Measurements from ENCODE around the gene ARHGEF18.
"Not testable (repeated sequence)": the region's sequence is repeated elsewhere in the genome, so short reads cannot be mapped to it uniquely, and the experiment has no call there.

ARHGEF18 gene

GRCh38 chr19:7348587-7349230, at the start of gene ARHGEF18:
Gene ARHGEF18 (plus strand): TSS chr19:7348937. CDS start chr19:7362891, 13,954 bp downstream.
- DNase-seq (ENCODE audit: low read depth): peak; percentile 28

GRCh38 chr19:7301525-7301924, 47.2 kb upstream of the ARHGEF18 start:
- DNase-seq (ENCODE audit: low read depth): no peak

- DNase-seq (ENCODE audit: low read depth): no peak
Observed at GRCh38 chr19:7303470-7303869, 45.3 kb upstream of the ARHGEF18 start.

GRCh38 chr19:7304200-7304599, 44.5 kb upstream of the ARHGEF18 start:
- DNase-seq (ENCODE audit: low read depth): no peak

GRCh38 chr19:7307590-7308218, 41.0 kb upstream of the ARHGEF18 start:
- DNase-seq (ENCODE audit: low read depth): no peak

GRCh38 chr19:7308327-7308726, 40.4 kb upstream of the ARHGEF18 start:
- DNase-seq (ENCODE audit: low read depth): not testable (repeated sequence)

GRCh38 chr19:7311911-7312310, 36.8 kb upstream of the ARHGEF18 start:
- DNase-seq (ENCODE audit: low read depth): no peak

- DNase-seq (ENCODE audit: low read depth): no peak
Observed at GRCh38 chr19:7312816-7313215, 35.9 kb upstream of the ARHGEF18 start.

- DNase-seq (ENCODE audit: low read depth): no peak
Observed at GRCh38 chr19:7318176-7318575, 30.6 kb upstream of the ARHGEF18 start.

GRCh38 chr19:7326105-7326877, 22.4 kb upstream of the ARHGEF18 start:
- DNase-seq (ENCODE audit: low read depth): no peak

- DNase-seq (ENCODE audit: low read depth): no peak
Observed at GRCh38 chr19:7327802-7328201, 20.9 kb upstream of the ARHGEF18 start.

- no peak for DNase-seq (ENCODE audit: low read depth)
Observed at GRCh38 chr19:7328647-7329046, 20.1 kb upstream of the ARHGEF18 start.

- no peak for DNase-seq (ENCODE audit: low read depth)
Observed at GRCh38 chr19:7331446-7331845, 17.3 kb upstream of the ARHGEF18 start.

- DNase-seq (ENCODE audit: low read depth): no peak
Observed at GRCh38 chr19:7333198-7334118, 15.3 kb upstream of the ARHGEF18 start.

- DNase-seq (ENCODE audit: low read depth): no peak
Observed at GRCh38 chr19:7336321-7336973, 12.3 kb upstream of the ARHGEF18 start.

- DNase-seq (ENCODE audit: low read depth): no peak
Observed at GRCh38 chr19:7337380-7338194, 11.2 kb upstream of the ARHGEF18 start.

GRCh38 chr19:7340959-7341837, 7.5 kb upstream of the ARHGEF18 start:
- peak; percentile 76 for DNase-seq (ENCODE audit: low read depth)

GRCh38 chr19:7342143-7342542, 6.6 kb upstream of the ARHGEF18 start:
- DNase-seq (ENCODE audit: low read depth): no peak

- DNase-seq (ENCODE audit: low read depth): no peak
Observed at GRCh38 chr19:7346488-7346971, 2.2 kb upstream of the ARHGEF18 start.
